Measurements from ENCODE around the gene COBL.

DNA sequence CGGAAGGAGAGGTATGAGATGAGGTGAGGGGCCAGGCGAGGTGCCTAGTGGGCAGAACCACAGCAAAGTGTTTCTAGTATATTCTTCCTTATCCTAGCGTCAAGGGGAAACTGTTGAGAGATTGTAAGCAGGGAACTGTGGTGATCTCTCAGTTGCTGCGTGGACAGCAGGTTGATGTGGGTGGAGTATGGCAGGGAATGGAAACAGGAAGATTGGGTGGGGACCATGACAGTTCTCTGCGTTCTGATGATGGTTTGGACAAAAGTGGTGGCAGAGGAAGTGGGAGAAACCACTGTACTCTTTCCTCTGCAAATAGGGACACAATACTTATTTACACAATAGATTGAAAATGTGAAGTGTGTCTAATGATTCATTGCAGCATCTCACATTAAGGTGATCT lies 342.4 kb downstream of the COBL start:
- no peak for TF ChIP-seq TCF7L2 (IDR thresholded peaks at IDR 0.05; ENCODE audit: low read depth, low read length)
- TF ChIP-seq POLR2AphosphoS5 (IDR thresholded peaks at IDR 0.05; ENCODE audit: low read depth, low read length): no peak
- TF ChIP-seq, protein P1, sequence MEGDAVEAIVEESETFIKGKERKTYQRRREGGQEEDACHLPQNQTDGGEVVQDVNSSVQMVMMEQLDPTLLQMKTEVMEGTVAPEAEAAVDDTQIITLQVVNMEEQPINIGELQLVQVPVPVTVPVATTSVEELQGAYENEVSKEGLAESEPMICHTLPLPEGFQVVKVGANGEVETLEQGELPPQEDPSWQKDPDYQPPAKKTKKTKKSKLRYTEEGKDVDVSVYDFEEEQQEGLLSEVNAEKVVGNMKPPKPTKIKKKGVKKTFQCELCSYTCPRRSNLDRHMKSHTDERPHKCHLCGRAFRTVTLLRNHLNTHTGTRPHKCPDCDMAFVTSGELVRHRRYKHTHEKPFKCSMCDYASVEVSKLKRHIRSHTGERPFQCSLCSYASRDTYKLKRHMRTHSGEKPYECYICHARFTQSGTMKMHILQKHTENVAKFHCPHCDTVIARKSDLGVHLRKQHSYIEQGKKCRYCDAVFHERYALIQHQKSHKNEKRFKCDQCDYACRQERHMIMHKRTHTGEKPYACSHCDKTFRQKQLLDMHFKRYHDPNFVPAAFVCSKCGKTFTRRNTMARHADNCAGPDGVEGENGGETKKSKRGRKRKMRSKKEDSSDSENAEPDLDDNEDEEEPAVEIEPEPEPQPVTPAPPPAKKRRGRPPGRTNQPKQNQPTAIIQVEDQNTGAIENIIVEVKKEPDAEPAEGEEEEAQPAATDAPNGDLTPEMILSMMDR (IDR thresholded peaks at IDR 0.05): no peak
- no peak for TF ChIP-seq SIN3A (IDR thresholded peaks at IDR 0.05; ENCODE audit: borderline replicate concordance, insufficient read depth, low read depth, low read length)
- TF ChIP-seq, protein P2, sequence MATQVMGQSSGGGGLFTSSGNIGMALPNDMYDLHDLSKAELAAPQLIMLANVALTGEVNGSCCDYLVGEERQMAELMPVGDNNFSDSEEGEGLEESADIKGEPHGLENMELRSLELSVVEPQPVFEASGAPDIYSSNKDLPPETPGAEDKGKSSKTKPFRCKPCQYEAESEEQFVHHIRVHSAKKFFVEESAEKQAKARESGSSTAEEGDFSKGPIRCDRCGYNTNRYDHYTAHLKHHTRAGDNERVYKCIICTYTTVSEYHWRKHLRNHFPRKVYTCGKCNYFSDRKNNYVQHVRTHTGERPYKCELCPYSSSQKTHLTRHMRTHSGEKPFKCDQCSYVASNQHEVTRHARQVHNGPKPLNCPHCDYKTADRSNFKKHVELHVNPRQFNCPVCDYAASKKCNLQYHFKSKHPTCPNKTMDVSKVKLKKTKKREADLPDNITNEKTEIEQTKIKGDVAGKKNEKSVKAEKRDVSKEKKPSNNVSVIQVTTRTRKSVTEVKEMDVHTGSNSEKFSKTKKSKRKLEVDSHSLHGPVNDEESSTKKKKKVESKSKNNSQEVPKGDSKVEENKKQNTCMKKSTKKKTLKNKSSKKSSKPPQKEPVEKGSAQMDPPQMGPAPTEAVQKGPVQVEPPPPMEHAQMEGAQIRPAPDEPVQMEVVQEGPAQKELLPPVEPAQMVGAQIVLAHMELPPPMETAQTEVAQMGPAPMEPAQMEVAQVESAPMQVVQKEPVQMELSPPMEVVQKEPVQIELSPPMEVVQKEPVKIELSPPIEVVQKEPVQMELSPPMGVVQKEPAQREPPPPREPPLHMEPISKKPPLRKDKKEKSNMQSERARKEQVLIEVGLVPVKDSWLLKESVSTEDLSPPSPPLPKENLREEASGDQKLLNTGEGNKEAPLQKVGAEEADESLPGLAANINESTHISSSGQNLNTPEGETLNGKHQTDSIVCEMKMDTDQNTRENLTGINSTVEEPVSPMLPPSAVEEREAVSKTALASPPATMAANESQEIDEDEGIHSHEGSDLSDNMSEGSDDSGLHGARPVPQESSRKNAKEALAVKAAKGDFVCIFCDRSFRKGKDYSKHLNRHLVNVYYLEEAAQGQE (IDR thresholded peaks at IDR 0.05; ENCODE audit: insufficient read depth in 1 of 2, low read depth in 2 of 2, low read length in 1 of 2): no peak
